ENCODE data around the gene MRLN.

DNA sequence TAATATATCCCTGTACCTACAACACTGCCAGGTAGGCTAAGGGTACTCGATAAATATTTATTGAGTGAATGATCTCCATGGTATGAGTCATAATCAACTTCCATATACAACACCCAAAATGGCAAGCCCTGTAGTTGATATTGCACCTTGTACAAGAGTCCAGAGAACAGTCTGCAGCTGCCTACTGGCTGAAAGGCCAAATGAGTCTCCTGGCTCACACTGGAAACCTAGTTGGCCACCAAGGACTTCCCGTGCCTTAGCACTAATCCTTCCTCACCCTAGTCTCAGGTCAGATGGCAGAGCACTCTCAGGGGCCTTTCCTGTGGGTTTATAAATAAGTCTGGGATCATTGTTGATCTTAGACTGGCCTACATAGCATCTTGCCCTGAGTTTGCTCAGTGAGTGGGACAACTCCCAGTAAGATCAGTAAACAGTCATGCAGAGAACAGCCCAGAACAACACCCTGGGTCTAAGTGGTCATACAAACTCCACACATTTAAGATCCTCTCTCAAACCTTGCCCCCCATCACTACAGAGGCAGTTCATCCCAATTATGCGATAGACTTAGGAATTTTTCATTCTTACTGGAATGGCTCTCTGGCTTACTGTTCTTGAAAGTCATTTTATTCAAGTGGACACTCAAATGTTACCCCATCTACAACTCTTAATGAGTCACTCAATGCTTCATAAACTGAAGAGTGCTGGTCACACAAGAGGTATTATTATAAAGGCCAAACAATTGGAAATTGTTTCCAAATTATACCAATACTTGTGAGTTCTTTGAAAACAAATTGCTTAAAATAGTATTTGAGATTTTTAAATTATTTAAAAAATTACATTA lies 28.9 kb downstream of the MRLN start:
- no peak for TF ChIP-seq MAX (IDR thresholded peaks at IDR 0.05; ENCODE audit: low read depth, low read length)
- TF ChIP-seq CHD4 (IDR thresholded peaks at IDR 0.05): no peak
- TF ChIP-seq CTCF (IDR thresholded peaks at IDR 0.05 in 2 of 3, conservative IDR thresholded peaks at IDR 0.05 in 1 of 3; ENCODE audit: control insufficient read depth in 2 of 3, extremely low read depth in 1 of 3, insufficient read depth in 1 of 3, low read depth in 3 of 3, low read length in 3 of 3): no peak
- TF ChIP-seq EGR1 (IDR thresholded peaks at IDR 0.05; ENCODE audit: borderline replicate concordance in 1 of 2, low read depth in 2 of 2, low read length in 2 of 2): no peak
- no peak for TF ChIP-seq RB1 (IDR thresholded peaks at IDR 0.05; ENCODE audit: borderline replicate concordance)
- TF ChIP-seq E2F4 (IDR thresholded peaks at IDR 0.05; ENCODE audit: low read depth, low read length): no peak
- TF ChIP-seq, protein P1, sequence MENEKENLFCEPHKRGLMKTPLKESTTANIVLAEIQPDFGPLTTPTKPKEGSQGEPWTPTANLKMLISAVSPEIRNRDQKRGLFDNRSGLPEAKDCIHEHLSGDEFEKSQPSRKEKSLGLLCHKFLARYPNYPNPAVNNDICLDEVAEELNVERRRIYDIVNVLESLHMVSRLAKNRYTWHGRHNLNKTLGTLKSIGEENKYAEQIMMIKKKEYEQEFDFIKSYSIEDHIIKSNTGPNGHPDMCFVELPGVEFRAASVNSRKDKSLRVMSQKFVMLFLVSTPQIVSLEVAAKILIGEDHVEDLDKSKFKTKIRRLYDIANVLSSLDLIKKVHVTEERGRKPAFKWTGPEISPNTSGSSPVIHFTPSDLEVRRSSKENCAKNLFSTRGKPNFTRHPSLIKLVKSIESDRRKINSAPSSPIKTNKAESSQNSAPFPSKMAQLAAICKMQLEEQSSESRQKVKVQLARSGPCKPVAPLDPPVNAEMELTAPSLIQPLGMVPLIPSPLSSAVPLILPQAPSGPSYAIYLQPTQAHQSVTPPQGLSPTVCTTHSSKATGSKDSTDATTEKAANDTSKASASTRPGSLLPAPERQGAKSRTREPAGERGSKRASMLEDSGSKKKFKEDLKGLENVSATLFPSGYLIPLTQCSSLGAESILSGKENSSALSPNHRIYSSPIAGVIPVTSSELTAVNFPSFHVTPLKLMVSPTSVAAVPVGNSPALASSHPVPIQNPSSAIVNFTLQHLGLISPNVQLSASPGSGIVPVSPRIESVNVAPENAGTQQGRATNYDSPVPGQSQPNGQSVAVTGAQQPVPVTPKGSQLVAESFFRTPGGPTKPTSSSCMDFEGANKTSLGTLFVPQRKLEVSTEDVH (IDR thresholded peaks at IDR 0.05; ENCODE audit: low read depth, partially characterized antibody): no peak
- no peak for TF ChIP-seq SIN3A (IDR thresholded peaks at IDR 0.05; ENCODE audit: low read depth, low read length)
- TF ChIP-seq SRF (IDR thresholded peaks at IDR 0.05; ENCODE audit: low read depth in 2 of 2, low read length in 2 of 2): no peak

Data from GM12878 (cell line).